D721Med (cell line): ENCODE data around the gene CLEC10A.

Experiments used
- DNase-seq: peaks from one replicate; pipeline ENCODE4 v3.0.0; 2011; ENCODE audit warnings: low spot score; ENCODE audit not compliant: insufficient read length
- FAIRE-seq: peaks from 2 replicates; lab custom pipeline; 2011; peaks lifted over from hg19 to GRCh38; lab: Jason Lieb, UNC
- CTCF ChIP-seq: IDR thresholded peaks from 2 replicates; pipeline ENCODE4 v1.5.1; 2012; ENCODE audit warnings: mild to moderate bottlenecking, control low read depth; ENCODE audit not compliant: insufficient read depth; ENCODE audit errors: missing control alignments

The CLEC10A gene

GRCh38 chr17:7041607-7042500, 38.2 kb downstream of the CLEC10A start:
- no peak for TF ChIP-seq CTCF
- FAIRE-seq = no peak
- DNase-seq = no peak

GRCh38 chr17:7039832-7040231, 40.2 kb downstream of the CLEC10A start:
- no peak for DNase-seq
- no peak for TF ChIP-seq CTCF
- FAIRE-seq = no peak

GRCh38 chr17:7038025-7038862, 41.8 kb downstream of the CLEC10A start:
- DNase-seq (no peak), FAIRE-seq (no peak)
- TF ChIP-seq CTCF = no peak

- FAIRE-seq = no peak
- peak; percentile 99 for DNase-seq
- TF ChIP-seq CTCF = no peak
Measured at GRCh38 chr17:7035591-7036368, 44.3 kb downstream of the CLEC10A start, which contains the start of gene SLC16A13. SLC16A13 (plus strand) TSS chr17:7036015; CDS start chr17:7036383, 368 bp downstream.

- TF ChIP-seq CTCF = no peak
- FAIRE-seq (no peak), DNase-seq (no peak)
Measured at GRCh38 chr17:7034955-7035590, 45.0 kb downstream of the CLEC10A start.

- no peak for DNase-seq
- FAIRE-seq = no peak
Measured at GRCh38 chr17:7029659-7030058, 50.4 kb downstream of the CLEC10A start.

More at GRCh38 chr17:7029659-7030058, 50.4 kb downstream of the CLEC10A start:
- TF ChIP-seq CTCF = no peak
